Right lobe of liver (tissue), 4 donors: ENCODE measurements around the gene HDGFL3.

ENCODE experiments used
- CTCF ChIP-seq, 4 donors: fragments of 200-600 bp in 3 of 4; fragments of 450-650 bp in 1 of 4; IDR thresholded peaks; one replicate each; pipeline versions ENCODE4 v1.5.1 to v1.8.0; 2016 to 2022; ENCODE audit warnings: antibody characterized with exemption in 4 of 4, mild to moderate bottlenecking in 2 of 4
- POLR2A ChIP-seq: fragments of 450-650 bp; IDR thresholded peaks from one replicate; pipeline ENCODE4 v1.6.1; 2017; ENCODE audit warnings: antibody characterized with exemption, mild to moderate bottlenecking
- donor health status: DM: no; HTN: no; CAD: no.
- donor health status: DM: no; HTN: no; CAD: no.
- donor health status: DM: no; HTN: yes; CAD: no.

GRCh38 chr15:83164771-83165404 lies 42.7 kb downstream of the HDGFL3 start:
- TF ChIP-seq POLR2A (no peak), CTCF (IDR thresholded peaks at IDR 0.05) (no peak)
